Lung (tissue), 12 donors: ENCODE measurements around the gene MRPS27. TPM values are rescaled to one million over a fixed set of nuclear protein-coding genes. Genes with fewer than 3 reads are reported as not detected.
A peak's percentile ranks its signal among the peaks of the same experiment; 100 is the strongest.

Source experiments
- ATAC-seq: fragments of 200-7000 bp; cut with Tn5 transposase; one replicate; pipeline ENCODE4 v1.9.1; 2020; ENCODE audit warnings: moderate number of reproducible peaks; ENCODE audit not compliant: insufficient read depth, low FRiP score
- DNase-seq, 3 donors: peaks; one replicate each; pipeline ENCODE4 v3.0.0-alpha.2; 2013 to 2017
- H3K27ac ChIP-seq, 2 donors: one replicate each; pipeline ENCODE4 v1.5.1; 2013; ENCODE audit warnings: mild to moderate bottlenecking in 2 of 2, moderate library complexity in 2 of 2, control low read depth in 1 of 2, inconsistent platforms in 1 of 2, low read depth in 1 of 2, low read length in 1 of 2
- H3K27me3 ChIP-seq, 3 donors: one replicate each; pipeline ENCODE4 v1.5.1; 2013; ENCODE audit warnings: low read length in 2 of 3; ENCODE audit not compliant: control insufficient read depth in 3 of 3, insufficient read depth in 3 of 3
- H3K36me3 ChIP-seq, 4 donors: one replicate each; pipeline ENCODE4 v1.5.1; 2013; ENCODE audit warnings: low read length in 4 of 4, mild to moderate bottlenecking in 1 of 4, moderate library complexity in 1 of 4; ENCODE audit not compliant: control insufficient read depth in 4 of 4, insufficient read depth in 4 of 4
- H3K4me1 ChIP-seq, 5 donors: one replicate each; pipeline ENCODE4 v1.5.1; 2013; ENCODE audit warnings: low read length in 5 of 5, mild to moderate bottlenecking in 2 of 5, moderate library complexity in 1 of 5; ENCODE audit not compliant: control insufficient read depth in 5 of 5, insufficient read depth in 5 of 5
- H3K4me3 ChIP-seq: one replicate; pipeline ENCODE4 v1.5.1; 2013; ENCODE audit warnings: mild to moderate bottlenecking, control low read depth, moderate library complexity
- H3K9ac ChIP-seq, 2 donors: one replicate each; pipeline ENCODE4 v1.5.1; 2013; ENCODE audit warnings: low read length in 2 of 2, control low read depth in 1 of 2; ENCODE audit not compliant: insufficient read depth in 1 of 2
- H3K9me3 ChIP-seq, 4 donors: one replicate each; pipeline ENCODE4 v1.5.1; 2013; ENCODE audit warnings: low read length in 3 of 4, mild to moderate bottlenecking in 1 of 4, moderate library complexity in 1 of 4; ENCODE audit not compliant: control insufficient read depth in 4 of 4, insufficient read depth in 3 of 4
- CTCF ChIP-seq: IDR thresholded peaks from 2 replicates; pipeline ENCODE4 v1.5.1; 2012; ENCODE audit warnings: mild to moderate bottlenecking; ENCODE audit errors: control extremely low read depth, extremely low read depth
- WGBS, 2 donors: extraction: QIAGEN DNeasy Blood & Tissue Kit; methylation state at CpG; one replicate each; pipeline ENCODE4 v1.1.7; 2013; 5-methylcytosine and 5-hydroxymethylcytosine counted together
- polyA plus RNA-seq, 2 donors: library from polyadenylated mRNA; stranded (reverse); fragments of 200-250 nt; gene quantifications; one replicate each; pipeline ENCODE4 v1.2.1, GENCODE V29; 2013
- total RNA-seq, 2 donors: library from RNA; depleted of rRNA in 1 of 2; stranded (reverse); fragments of >200 nt in 1 of 2; gene quantifications; one replicate each; pipeline ENCODE4 v1.2.1, GENCODE V29; 2014 to 2021
- donor health status: control.
- donor health status: control.
- donor health status: Bipolar disorder and iron deficiency.
- donor health status: healthy.
- donor health status: DM: yes; HTN: yes; CAD: no.

MRPS27 gene
- total and polyA plus RNA-seq, 4 donors: 18.8 to 84.8 (median 32.7) TPM

DNA sequence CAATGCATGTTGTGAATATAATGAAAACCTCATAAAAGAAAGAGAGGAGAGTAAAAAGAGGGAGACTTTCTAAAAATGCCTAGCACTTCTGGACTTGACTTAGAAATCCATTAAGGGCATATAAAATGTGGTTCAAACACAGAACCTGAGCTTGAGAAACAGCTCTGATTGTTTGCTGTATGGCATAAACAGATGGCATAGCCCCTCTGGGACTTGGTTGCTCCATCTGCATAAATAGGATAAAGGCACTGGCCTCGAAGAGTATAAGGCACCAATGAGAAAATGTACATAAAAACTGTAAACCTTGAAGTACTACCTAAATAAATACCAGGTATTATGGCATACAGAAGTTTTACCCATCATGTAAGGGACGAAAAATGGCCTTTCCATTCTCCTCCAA, 23.8 kb downstream of the MRPS27 start:
- Histone ChIP-seq H3K4me1 (peaks cover 0 to 12% (median 0%) of the 10 kb centered on the region in 5 donors), H3K9me3 (no peaks in the 10 kb centered on the region), H3K27me3 (no peaks in the 10 kb centered on the region), H3K4me3 (no peak overlapping the region), H3K9ac (no peak overlapping the region), H3K36me3 (peaks cover 1 to 12% (median 6%) of the 10 kb centered on the region in 4 donors), H3K27ac (no peak overlapping the region)
- DNase-seq: no peak
- 93 to 97% methylated on average over 2 of the region's 2 CpGs for WGBS, 2 donors
- TF ChIP-seq CTCF: no peak
- no peak for ATAC-seq

DNA sequence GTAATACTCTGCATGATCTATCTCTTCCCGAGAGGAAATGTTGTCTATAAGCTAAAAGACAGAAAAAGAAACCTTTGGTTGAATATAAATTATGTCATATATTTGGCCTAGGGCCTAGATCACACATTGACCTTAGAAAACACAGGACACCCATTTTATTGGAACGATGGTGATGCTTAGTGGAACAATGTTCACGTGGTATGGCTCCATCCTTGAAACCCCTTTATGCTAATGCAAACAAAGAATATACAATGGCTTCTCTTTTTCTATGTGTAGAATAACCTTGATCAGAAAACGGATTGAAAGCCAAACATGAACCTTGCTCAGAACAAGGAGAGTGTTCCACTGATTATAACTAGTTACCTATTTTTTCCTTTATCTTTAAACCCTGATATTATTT, 24.5 kb downstream of the MRPS27 start:
- H3K4me1 ChIP-seq: peaks cover 0 to 11% (median 0%) of the 10 kb centered on the region in 5 donors
- peaks cover 1 to 12% (median 6%) of the 10 kb centered on the region in 4 donors for H3K36me3 ChIP-seq
- DNase-seq: no peak
- H3K4me3 ChIP-seq: no peak overlapping the region
- H3K27me3 ChIP-seq: no peaks in the 10 kb centered on the region
- no peak for ATAC-seq
- H3K9me3 ChIP-seq: no peaks in the 10 kb centered on the region
- no peak overlapping the region for H3K27ac ChIP-seq
- WGBS, 2 donors: 89 to 90% methylated on average over 4 of the region's 4 CpGs
- no peak overlapping the region for H3K9ac ChIP-seq
- no peak for TF ChIP-seq CTCF

- 88 to 94% methylated on average over 2 of the region's 2 CpGs for WGBS, 2 donors
- no peak for TF ChIP-seq CTCF
- H3K4me3 ChIP-seq: no peak overlapping the region
- ATAC-seq: no peak
- no peak overlapping the region for H3K27ac ChIP-seq
- H3K9ac ChIP-seq: no peak overlapping the region
- H3K27me3 ChIP-seq: no peaks in the 10 kb centered on the region
- peaks cover 0 to 7% (median 0%) of the 10 kb centered on the region in 5 donors for H3K4me1 ChIP-seq
- peaks cover 1 to 12% (median 7%) of the 10 kb centered on the region in 4 donors for H3K36me3 ChIP-seq
- no peaks in the 10 kb centered on the region for H3K9me3 ChIP-seq
- no peak for DNase-seq
These were observed 25.6 kb downstream of the MRPS27 start for GRCh38 chr5:72294473-72294872.

- H3K4me1 ChIP-seq: peaks cover 0 to 10% (median 0%) of the 10 kb centered on the region in 5 donors
- no peaks in the 10 kb centered on the region for H3K9me3 ChIP-seq
- H3K27me3 ChIP-seq: no peaks in the 10 kb centered on the region
- DNase-seq: peak in 1 of 3 donors; percentile 27
- TF ChIP-seq CTCF: no peak
- no peak overlapping the region for H3K27ac ChIP-seq
- no peak for ATAC-seq
- no peak overlapping the region for H3K9ac ChIP-seq
- WGBS, 2 donors: 75 to 77% methylated on average over 3 of the region's 3 CpGs
- H3K36me3 ChIP-seq: peaks cover 1 to 11% (median 8%) of the 10 kb centered on the region in 4 donors
- no peak overlapping the region for H3K4me3 ChIP-seq
These were observed 26.5 kb downstream of the MRPS27 start for GRCh38 chr5:72293495-72294055.
